Activated CD8-positive, alpha-beta memory T cell treated with anti-CD3 and anti-CD28 coated beads, Interleukin-2, amount 50 U/mL, for 1 hour (primary cell): ENCODE results near the gene TSHZ3.

Source experiments
- DNase-seq: peaks from one replicate; pipeline ENCODE4 v3.0.0-alpha.2; 2020; ENCODE audit errors: extremely low read depth

TSHZ3 gene

DNA sequence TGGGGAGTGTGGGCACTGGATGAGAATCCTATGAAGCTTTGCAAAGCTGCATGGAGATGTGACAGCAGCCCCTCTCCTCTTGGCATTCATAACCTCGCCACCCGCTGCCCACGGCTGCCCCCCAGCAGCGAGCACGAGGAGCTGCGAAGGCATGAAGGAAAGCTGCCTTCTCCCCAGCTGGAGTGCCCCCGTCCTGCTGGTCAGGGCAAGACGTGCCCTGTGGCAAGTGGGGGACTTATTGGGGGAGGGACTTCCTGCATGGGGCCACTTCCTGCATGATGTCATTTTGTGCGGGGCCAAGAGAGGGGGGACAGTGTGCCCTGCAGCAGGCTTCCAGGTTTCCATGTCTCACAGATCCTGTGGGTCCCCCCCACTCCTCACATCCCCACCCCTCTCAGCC lies 85.9 kb downstream of the TSHZ3 start:
- no peak for DNase-seq

DNA sequence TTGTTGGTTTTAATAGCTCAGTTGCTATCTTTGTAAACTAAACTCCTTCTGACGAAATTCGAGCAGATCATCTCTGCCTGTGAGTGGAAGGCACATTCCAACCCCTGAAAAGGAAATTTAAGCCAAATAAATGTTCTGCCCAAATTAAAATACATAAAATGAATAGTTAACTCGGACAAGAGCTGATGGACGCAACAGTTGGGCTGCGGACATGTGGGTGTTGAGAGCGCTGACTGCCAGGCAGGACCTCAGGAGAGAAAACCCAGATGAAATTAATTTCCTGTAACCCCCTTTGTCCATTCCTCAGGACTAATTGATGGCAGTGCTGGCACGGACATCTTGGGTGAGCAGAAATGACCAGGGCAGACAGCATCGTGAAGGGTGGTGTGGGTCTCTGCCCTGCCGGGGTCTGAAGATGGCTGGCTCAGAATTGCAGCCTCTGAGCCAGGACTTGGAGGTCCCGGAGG lies 86.5 kb downstream of the TSHZ3 start:
- no peak for DNase-seq

DNA sequence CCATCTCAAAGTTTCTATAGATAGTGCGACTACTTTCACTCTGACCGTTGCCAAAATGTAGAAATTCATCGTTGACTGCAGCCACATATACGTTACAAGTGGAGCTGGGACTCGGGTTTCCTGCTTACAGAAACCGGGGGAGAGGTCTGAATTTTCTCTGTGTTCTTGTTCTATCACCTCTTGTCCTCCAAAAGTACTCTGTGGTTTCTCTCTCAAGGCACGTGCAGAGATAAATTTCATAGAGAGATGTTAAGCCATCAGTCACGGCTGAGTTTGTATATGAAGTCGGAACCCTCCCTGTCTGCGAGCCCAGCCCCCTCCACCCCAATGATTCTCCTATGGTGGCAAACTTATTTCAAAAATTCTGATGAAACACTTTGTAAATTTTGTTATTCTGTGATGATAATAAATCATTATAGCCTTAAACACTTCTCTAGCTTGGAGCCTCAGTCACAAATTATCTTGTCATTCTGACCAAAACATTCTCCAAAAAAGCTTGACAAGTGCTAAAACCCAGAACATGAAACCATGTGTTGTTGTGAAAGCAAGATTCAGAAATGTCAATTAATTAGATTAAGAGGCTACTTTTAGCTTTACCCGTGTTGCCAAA lies 87.5 kb downstream of the TSHZ3 start:
- no peak for DNase-seq

DNA sequence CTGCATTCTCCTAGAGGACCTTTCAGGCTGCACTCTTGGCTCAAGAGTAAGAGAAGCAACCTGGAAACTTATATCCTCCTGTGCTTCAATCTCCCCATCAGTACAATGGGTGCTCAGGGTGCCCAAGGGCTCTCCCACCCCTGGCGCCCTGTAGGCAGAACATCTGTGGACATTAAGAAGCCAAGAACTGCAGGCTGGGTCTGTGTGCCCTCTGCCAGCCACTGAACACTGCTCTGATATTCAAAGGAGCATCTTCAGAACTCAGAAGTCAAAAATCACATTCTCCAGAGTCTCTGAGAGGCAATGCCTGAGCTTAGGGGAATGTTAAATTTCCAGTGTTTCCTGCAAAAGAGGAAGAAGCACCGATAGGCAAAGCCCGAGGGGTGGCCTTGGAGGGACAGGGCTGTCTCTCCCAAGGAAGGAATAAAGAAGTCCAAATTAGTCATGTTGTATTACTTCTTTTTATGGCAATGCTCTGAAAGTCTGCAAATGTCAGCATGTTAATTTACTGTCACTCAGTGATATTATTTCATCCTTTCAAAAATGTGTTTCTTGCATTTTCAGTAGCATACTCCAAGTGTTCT lies 88.1 kb downstream of the TSHZ3 start:
- DNase-seq: no peak

DNA sequence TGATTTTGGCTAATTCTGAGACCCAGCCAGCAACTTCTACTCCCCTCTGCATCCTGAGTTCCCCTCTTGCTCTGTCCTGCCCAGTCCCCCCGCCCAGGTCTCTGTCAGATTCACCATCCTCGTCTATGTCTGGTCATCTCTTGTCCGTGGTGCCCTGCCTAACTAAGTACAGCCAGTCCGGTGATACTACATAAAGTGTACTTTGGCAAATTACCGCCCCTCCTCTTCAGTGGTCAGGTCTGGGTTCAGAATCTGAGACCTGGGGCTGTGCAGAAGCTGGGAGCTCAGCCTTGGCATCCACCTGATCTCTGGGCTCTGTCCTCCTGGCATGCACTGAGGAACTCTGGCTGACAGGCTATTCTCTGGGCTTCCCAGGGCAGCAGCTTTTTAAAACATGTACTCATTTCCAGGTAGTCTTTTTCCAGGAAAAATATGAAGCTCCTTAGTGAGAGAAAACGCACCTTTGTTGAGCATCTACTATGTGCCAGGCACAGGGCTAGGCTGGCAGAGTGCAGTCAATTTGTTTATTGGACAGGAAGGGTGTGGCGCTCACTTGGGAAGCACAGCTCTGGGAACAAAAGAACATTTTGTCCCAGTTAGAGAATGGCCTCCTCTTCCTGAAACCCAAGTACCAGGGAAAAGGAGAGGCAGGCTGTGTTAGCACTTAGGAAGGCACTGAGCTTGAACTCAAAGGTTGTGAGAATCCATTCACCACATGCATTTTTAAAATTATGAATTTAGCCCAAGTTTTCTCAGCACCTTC lies 88.9 kb downstream of the TSHZ3 start:
- no peak for DNase-seq

DNA sequence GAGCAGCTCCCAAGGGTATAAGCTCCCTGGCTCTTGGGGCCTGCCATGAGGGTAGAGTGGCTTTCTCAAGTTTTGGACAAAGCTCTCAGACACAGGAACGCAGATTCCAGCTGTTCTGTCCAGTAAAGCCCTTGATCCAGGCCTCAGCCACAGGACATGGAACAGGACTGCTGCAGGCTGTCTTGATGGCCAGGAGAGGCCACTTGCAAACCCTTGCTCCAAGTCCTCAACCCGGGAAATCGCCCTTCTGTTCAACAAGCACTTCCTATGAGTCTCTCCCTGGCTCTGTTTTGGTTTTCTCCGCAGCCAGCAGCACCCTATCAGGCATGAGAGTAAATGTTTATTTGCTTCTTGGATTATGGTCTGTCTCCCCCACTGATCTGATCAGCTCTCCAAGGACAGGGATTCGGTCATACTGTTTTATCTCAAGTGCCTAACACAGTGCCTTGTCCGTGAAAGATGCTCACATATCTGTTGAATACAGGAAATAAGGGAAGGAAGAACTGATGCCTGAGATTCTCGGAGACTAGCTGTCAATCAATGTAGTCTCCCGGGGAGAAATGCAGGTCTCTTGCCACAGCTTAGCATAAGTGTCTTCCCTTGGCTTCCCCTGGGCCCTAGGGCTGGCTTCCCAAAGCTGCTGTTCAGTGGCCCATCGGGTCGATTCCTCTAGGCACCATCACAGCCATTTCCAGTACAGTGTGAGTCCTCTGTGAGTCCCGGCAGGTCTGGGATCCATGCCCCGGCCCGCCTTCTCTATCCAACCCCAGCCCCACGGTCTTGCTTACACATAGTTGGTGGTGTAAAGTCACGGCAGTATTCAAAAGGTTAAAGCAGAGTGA lies 90.8 kb downstream of the TSHZ3 start:
- no peak for DNase-seq

DNA sequence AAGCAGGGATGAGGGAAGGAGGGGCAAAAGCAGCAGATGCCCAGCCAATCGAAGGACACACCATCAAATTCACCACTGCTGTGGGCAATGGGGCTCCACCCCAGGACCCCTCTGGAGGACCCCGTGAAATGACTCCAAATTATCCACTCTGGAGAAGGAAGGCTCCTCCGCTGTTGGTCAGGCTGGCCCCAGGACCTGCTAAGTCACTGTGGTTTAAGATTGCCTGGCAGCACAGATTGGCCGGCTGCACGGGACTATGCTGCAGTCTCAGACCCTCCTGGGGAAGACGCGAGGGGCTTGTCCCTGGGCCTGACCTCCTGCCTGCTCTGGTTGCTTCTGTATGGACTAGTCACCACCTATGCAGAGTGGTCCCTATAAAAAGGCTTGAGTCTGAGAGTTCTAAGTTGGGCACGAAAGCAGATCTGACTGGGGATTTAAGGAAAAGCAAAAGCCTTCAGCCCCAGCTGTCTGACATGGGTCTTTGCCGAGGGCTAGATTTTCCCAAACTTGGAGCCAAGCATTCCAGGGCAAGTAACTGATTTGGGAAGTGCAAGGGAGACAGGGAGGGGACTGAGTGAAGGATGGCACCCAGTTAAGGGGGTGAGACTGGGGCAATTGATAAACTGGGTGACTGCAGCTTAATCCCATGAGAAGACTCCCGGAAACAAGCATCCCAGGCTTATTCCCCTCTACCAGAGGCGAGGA lies 91.7 kb downstream of the TSHZ3 start:
- DNase-seq: no peak

DNA sequence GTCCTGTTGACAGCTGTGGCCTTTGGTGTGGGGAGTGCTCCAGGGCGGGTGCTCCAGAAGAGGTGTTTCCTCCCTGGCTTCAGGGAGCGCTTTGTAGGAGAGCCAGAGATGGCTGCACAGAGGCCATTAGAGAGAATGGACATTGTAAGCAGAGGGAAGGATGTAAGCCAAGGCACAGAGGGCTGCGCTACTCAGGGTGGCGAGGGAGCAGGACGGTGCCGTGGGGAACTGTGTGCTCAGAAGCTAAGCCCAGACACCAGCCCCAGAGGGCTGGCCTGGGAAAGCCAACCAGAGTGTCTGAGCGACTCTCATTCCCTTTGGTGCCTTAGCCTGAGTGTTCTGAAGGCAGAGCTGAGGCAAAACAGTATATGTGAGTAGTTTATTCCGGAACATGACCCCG lies 92.2 kb downstream of the TSHZ3 start:
- no peak for DNase-seq

DNA sequence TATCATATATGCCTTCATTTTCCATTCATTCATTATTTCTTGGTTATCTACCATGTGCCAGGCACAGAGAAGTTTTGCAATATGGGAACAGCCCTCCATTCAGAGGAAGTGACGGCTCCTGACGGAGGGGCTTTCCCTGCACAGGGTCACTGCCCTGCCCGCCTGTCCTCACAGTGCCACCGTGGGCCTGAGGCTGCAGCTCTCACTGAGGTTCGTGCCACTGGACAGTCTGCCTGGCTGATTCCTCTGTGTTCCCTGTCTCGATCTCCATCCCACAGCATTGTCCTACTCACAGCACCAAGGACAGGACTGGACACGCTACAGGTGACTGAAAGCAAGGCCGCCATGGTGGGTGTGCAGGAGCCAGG lies 92.7 kb downstream of the TSHZ3 start:
- DNase-seq: no peak

DNA sequence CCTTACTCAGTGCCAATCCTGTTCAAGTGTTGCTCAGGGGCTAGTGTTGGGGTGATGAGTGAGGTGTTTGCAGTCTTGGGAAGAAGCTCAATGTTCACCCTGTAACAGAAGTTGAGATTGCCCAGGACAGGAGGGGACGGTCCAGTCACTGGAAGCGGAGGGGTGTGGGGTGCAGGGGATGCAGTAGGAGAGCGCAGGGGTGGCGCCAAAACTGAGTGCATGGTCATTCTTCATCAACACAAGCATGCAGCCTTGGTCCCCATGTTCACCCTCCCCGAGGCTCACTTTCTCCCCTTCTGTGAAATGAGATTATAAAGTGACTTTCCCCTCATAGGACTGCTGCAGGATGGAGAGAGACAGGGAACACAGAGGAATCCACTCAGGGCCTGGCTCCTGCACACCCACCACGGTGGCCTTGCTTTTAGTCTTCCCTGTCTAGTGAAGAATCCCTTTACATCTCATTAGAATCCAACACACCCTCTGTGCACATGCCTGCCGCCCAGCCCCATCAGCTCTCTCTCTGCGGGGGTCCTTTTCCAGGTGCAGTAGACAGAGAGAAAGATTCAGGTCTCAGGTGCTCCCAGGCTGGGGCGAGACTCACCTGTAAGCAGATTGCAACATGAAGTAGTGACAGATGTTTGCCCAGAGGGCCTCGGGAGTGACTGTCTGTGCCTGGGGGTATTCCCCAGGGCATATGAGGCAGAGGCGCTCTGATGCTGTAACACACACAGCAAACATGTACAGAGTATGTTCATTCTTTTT lies 93.2 kb downstream of the TSHZ3 start:
- DNase-seq: no peak

DNA sequence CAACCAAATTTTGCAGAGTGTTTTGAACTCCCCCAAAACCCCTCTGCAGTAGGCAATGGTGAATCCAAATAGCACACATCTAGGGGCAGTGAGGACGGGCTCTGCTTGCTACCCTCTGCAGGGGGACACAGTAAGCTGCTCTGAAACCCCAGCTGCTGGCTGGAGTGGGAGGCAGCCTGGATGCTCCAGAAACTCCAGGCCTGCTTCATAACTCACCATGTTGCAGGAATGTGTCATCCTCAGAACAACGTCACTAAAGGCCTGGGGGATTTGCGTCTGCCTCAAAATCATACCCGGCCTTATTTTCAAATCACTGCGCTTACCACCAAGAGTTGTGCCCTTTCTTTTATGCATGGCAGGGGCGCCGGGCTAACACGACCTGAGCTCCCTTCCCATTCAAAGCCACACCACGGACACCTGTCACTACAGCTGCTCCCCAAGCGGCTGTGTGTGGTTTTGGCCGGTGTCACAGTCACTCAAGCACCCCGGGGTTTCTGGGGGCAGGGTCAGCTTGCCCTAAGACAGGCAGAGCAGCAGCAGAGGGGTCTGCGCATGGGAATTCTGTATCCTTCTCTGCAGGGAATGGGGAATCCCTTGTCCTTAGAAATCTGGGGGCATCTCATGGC lies 93.9 kb downstream of the TSHZ3 start:
- DNase-seq: no peak

DNA sequence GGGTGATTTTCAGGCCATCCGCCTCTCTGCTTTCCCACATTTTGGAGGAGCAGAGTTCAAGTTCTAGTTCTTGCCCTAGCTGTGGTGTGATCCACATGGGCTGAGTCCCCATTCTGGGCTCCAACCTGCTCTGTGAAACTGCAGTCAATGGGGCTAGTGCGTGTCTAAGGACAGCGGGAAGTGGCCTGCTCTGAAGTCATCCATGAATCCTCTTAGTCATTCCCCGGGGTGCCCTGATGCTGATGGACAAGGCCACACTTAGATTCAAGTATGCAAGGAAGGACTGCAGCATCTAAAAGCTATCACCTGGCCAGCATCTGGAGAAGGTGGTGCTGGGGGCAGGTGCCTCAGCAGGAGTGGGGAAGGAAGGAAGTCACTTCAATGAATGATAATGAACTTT lies 94.6 kb downstream of the TSHZ3 start:
- DNase-seq: no peak

DNA sequence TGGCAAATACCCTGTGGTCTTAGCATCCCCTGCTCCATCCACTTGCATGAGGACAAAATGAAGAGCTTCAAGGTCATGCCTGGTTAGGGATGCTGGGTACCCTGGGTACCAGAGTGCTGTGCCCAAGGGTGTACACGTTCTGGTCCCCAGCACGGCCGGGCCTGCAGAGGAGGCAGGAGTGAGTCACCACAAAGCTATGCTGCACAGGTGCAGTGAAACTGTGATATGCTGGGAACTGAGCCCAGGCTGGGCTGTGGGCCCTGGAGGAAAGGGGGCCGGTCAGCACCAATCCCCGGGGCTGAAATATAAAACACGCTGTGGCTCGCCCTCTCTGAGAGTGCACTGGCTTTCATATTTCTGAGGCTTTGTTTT lies 95.1 kb downstream of the TSHZ3 start:
- no peak for DNase-seq

DNA sequence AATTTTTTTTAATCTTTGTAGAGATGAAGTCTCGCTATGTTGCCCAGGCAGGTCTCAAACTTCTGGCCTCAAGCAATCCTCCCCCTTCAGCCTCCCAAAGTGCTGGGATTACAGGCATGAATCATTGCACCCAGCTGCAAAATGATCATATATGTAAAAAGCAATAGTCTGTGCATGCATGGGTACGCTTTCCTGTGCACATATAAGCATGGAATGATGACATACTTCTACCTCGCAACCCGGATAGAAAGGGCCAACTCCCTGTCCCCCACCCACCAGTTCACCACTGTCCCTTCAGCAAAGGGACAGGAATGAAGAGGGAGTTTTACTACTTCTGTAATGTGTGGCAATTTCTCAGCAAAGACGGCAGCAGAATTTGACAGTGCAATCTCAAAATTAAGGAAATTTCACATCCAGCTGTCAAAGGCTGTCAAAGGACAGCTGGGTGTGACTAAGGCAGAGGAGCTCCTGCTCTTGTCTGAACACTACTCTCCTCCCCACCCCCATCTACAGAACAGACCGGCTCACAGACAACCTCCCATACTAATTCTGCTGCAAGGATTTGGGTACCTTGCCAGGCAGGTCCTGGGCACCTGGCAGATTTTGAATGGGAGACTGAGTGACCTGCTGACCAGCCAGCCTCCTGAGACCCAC lies 95.6 kb downstream of the TSHZ3 start:
- DNase-seq: no peak

DNA sequence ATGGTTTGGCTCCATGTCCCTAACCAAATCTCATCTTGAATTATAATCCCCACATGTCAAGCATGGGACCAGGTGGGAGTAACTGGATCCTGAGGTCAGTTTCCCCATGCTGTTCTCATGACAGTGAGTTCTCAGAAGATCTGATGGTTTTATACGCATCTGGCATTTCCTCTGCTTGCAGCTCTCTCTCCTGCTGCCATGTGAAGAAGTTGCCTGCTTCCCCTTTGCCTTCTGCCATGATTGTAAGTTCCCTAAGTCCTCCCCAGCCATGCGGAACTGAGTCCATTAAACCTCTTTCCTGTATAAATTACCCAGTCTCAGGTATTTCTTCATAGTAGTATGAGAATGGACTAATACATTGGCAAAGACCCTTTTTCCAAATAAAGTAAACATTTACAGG lies 96.8 kb downstream of the TSHZ3 start:
- DNase-seq: no peak

DNA sequence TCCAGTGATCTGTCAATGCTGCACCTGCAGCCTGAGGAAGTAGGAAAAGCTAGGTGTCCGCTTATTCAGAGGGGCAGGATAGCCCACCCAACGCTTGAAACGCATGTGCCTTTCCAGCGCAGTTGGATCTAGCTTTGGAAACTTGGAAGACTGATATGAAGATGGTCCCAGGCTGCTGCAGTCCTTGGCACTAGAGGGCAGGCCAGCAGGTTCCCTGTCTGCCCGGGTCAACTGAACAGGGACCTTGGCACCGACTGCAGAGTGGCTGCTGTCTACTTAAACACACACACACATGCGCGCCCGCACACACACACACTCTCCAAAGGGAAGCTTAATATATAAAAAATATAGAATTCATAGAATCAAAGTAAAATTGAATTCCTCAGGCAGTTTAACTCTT lies 100.0 kb downstream of the TSHZ3 start:
- DNase-seq: no peak

DNA sequence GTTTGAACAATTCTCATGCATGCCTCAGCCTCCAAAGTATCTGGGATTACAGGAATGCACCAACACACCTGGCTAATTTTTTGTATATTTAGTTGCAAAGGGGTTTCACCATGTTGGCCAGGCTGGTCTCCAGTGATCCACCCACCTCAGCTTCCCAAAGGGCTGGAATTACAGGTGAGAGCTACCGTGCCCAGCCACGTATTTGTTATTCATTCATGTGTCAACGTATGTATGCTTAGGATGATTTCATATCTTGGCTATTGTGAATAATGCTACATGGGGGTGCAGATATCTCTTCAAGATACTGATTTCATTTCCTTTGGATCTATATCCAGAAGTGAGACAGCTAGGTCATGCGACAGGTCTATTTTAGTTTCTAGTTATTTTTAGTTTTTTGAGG lies 113.4 kb downstream of the TSHZ3 start:
- no peak for DNase-seq

DNA sequence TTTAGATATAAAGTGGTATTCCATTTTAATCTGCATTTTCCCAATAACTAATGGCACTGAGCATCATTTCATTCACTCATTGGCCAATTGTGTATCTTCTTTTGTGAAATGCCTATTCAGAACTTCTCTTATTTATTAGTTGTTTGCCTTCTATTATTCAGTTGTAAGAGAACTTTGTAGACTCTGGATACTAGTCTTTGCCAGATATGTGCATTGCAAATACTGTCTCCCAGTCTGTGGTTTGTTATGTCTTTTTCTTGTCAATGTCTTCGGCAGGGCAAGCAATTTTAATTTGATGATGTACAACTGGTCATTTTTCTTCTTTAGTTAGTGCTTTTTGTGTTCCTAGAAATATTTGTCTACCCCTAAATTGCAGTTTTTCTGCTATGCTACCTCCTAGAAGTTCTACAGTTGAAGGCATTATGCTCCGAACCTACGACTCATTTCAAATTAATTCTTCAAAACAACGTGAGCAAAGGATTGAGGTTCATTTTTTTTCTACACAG lies 115.9 kb downstream of the TSHZ3 start:
- no peak for DNase-seq

DNA sequence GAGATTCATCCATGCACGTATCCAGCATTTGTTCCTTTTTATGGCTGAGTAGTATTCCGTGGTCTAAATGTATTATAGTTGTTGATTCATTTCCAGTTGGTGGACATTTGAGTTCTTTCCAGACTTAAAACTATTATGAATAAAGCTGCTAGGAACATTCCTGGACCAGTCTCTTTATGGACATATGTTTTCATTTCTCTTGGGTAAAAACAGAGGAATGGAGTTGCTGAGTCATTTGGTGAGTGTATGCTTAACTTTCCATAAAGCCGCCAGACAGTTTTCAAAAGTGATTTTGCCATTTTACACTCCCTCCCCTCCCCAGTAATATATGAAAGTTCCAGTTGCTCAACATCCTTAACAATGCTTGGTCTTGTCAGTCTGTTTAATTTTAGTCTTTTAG lies 116.4 kb downstream of the TSHZ3 start:
- no peak for DNase-seq

DNA sequence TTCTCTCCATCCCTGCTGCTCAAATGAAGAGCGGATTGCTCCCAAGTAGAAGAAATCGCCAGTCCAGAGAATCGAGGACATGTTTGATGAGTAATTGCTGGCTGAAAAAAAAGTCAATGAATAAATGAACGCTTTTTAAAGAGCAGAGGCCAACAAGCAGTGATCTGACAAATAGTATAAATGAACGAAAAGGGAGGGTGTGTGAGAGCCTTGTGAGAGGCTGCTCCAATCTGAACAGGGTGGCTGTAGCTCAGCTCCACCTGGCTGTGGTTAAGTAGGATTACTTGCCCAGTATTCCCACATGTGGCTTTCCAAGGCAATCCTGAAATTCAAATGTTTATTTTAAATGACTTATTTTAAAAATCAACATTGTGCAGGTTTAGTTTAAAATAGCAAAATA lies 117.1 kb downstream of the TSHZ3 start:
- DNase-seq: no peak
